Stimulated activated CD4-positive, alpha-beta T cell treated with anti-CD3 and anti-CD28 coated beads, Interleukin-2, amount 100 ng/mL, for 48 hours (primary cell): Measurements from ENCODE around the gene FRMD4A.

ENCODE experiments used
- DNase-seq, 2 donors: peaks; one replicate each; pipeline ENCODE4 v3.0.0-alpha.2; 2020

FRMD4A gene

GRCh38 chr10:13624630-13625029, 706.1 kb downstream of the FRMD4A start:
- no peak for DNase-seq

DNA sequence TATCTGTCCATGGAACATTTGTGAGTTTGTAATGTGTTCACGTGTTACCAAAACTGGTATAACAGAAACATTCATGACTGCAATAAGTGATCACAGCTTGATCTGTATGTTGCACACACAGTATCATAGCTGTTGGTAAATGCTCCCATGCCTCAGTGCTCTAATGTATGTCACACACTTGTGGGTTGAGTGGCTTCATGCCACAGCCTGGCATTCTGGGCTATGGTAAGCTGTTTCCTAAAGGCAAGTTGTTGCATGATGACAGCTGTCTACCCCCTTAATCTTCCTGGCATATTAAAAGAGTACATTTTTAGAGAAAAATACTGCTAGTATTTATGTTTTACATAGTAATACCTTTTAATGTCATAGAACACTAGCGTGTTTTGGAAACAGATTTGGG, 708.8 kb downstream of the FRMD4A start:
- no peak for DNase-seq

DNA sequence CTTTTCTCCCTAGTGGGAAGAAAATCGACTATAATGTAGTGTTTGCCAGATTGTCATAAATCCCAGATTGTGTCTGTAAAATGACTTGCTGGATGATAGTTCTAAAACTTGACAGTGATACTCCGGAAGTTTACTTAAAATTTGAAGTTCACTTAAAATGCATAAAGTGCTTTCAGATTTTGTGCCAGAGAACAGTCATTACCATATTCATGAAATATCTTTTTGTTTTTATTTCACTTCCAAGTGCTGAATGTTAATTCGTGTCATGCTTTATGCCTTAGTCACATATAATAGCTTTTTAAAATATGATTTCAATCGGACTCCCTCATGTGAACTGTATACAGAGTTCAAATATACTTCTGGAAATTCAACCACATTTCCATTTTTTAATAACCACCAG, 713.6 kb downstream of the FRMD4A start:
- no peak for DNase-seq

- DNase-seq, result no peak
Observed at GRCh38 chr10:13615650-13616300, 714.9 kb downstream of the FRMD4A start.

DNA sequence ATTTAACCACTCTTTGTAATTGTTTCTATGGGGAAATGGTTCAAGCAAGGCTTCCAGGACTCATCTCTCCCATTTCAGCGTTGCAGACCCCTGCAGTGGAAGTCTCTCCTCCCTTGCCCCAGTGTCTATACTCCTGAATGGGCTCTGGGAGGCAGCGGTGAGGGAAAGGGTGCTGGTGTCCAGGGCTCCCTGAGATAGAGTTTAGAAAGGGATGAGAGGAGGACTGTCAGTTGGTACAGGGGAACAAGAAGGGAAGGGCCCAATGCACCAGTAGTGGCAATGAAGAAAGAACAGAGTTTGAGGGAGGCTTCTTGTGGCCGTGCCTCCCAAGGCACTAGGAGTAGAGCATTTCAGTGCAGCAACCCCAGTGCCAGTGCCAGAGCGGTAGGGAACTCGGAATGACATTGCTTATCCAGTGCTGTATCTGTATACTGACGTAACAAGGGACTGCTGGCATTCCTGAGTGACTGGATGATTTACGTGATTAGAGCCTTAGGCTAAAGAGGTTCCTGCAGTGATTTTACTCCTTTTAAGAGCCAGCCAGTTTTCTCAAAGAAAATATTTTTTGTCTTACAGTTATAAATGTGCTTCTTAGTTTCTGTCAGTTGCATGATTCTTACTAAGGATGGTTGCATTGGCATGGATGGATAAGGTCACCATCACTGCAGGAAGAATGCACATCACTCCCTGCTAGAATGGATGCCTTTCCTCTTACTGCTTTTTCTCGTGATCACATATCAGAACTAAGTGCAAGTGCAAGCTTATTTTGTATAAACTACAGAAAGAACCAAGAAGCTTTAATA, 716.0 kb downstream of the FRMD4A start:
- DNase-seq, result no peak

- no peak for DNase-seq
Observed at GRCh38 chr10:13613519-13613918, 717.2 kb downstream of the FRMD4A start.

DNA sequence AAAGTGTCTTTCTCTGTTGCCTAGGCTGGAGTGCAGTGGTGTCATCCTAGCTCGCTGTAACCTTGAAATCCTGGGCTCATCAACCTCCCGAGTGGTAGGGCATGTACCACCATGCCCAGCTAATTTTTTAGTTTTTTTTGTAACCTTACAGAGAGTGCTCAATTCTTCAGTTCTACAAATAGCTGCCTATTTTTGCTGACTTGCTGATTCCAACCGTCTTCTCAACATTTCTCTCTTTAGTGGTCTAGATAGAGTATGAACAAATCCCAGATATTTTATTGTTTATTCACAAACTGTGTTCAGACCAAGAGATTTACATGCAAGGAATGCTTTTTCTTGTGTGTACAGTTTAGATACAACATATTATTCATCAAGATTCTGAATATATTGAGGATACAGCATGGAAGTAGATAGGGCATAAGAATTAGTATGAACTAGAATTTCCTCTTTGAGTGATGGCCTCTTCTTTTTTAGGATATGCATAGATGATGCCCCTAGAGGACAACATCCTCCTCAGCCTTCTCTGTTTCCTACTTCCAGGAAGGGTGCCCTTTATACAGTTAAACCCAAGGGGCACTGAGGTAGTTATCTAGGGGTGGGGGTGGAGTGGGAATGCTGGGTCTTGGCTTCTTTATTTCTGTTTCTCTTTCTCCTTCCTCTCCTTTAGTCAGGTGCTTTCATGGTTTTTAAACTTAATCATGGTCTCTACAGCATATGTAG, 717.9 kb downstream of the FRMD4A start:
- DNase-seq, result no peak

GRCh38 chr10:13608246-13608853, 722.4 kb downstream of the FRMD4A start:
- DNase-seq, result no peak

- no peak for DNase-seq
Observed at GRCh38 chr10:13604357-13605040, 726.2 kb downstream of the FRMD4A start.

DNA sequence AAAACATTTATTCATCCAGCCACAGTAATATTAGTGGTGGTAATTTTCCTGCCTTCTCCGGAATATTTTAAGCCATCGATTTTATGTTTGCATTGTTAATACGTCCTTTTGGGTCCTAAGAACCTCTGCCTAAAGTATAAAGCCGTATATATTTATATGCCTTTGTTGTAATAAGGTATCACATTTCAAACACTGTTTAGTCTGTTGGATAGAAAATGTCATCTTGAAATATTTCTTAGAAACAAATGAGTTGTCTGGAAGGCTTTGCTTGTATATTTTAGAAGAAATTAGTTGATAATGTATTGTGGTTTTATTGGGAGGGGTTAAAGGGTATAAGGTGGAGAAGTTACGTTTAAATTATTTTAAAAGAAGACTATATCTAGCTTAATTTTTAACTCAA, 732.8 kb downstream of the FRMD4A start:
- no peak for DNase-seq

DNA sequence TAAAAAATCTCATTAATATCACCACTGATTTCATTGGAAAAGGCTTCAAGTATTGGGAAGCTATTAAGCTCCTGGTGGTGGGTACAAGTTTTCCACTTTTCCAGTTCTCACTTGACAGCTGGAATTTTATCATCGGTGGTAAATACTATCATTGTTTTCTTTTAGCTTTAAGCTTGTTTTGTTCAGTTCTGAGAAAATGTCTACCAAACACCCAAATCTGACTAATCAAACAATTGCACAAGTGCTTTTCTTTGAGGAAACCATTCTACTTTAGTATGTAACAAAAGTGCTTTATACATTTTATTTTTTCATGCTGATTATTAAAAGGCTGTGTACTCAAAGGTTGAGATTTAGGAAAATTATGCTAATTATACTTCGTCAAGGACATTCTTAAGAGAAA, 736.1 kb downstream of the FRMD4A start:
- no peak for DNase-seq
